Right lobe of liver (tissue), 6 donors: ENCODE data around the gene MOV10. TPM values are rescaled to one million over a fixed set of nuclear protein-coding genes. Genes with fewer than 3 reads are reported as not detected.
A peak's percentile ranks its signal among the peaks of the same experiment; 100 is the strongest.
"Not testable (repeated sequence)": the region's sequence is repeated elsewhere in the genome, so short reads cannot be mapped to it uniquely, and the experiment has no call there.

Experiments used
- ATAC-seq, 4 donors: fragments of 200-7000 bp; cut with Tn5 transposase; one replicate each; pipeline ENCODE4 v1.9.1; 2020; ENCODE audit warnings: mild to moderate bottlenecking in 4 of 4, moderate library complexity in 4 of 4
- DNase-seq, 3 donors: peaks; one replicate each; pipeline ENCODE4 v3.0.0-alpha.2; 2020
- H3K27ac ChIP-seq, 3 donors: fragments of 200-600 bp; one replicate each; pipeline ENCODE4 v1.8.0; 2022
- H3K27me3 ChIP-seq, 2 donors: fragments of 200-600 bp; one replicate each; pipeline ENCODE4 v1.8.0; 2022
- H3K36me3 ChIP-seq, 4 donors: fragments of 200-600 bp; sonication (generic) in 1 of 4; one replicate each; pipeline versions ENCODE4 v1.5.1 to v1.8.0; 2017 to 2022; ENCODE audit warnings: control low read depth in 1 of 4
- H3K4me1 ChIP-seq, 4 donors: fragments of 200-600 bp; sonication (generic) in 1 of 4; one replicate each; pipeline versions ENCODE4 v1.5.1 to v1.8.0; 2017 to 2022; ENCODE audit warnings: control low read depth in 1 of 4
- H3K4me3 ChIP-seq, 3 donors: fragments of 200-600 bp; one replicate each; pipeline ENCODE4 v1.8.0; 2022
- H3K9me3 ChIP-seq, 4 donors: fragments of 200-600 bp; sonication (generic) in 1 of 4; one replicate each; pipeline versions ENCODE4 v1.5.1 to v1.8.0; 2017 to 2022; ENCODE audit warnings: control low read depth in 1 of 4
- CTCF ChIP-seq, 4 donors: fragments of 200-600 bp in 3 of 4; fragments of 450-650 bp in 1 of 4; IDR thresholded peaks; one replicate each; pipeline versions ENCODE4 v1.5.1 to v1.8.0; 2016 to 2022; ENCODE audit warnings: antibody characterized with exemption in 4 of 4, mild to moderate bottlenecking in 2 of 4
- POLR2A ChIP-seq: fragments of 450-650 bp; IDR thresholded peaks from one replicate; pipeline ENCODE4 v1.6.1; 2017; ENCODE audit warnings: antibody characterized with exemption, mild to moderate bottlenecking
- WGBS: methylation state at CpG from one replicate; pipeline ENCODE4 v1.1.6; 2018; ENCODE audit warnings: low coverage, low lambda C conversion rate; ENCODE audit not compliant: insufficient coverage; ENCODE audit errors: missing lambda C conversion rate; 5-methylcytosine and 5-hydroxymethylcytosine counted together
- intact Hi-C, 2 donors: fragments of 100-400 bp; cut with DNase I; formaldehyde crosslinking; loops; one replicate each; pipeline versions ENCODE4 v1.11.2 to v1.14.1; 2022
- total RNA-seq, 6 experiments: library from RNA; depleted of rRNA in 2 of 6; stranded (reverse); fragments of >200 nt in 2 of 6; fragmentation: NEBNext Ultra II Directional in 3 of 6; extraction: Animal tissue kit (Norgen Biotek cat#: 25700) in 3 of 6; gene quantifications; one replicate each; pipeline versions ENCODE4 v1.1.0 to v1.2.4, GENCODE V29; 2016 to 2023
- donor health status: DM: no; HTN: yes; CAD: no.
- donor health status: DM: no; HTN: no; CAD: no.
- donor health status: DM: no; HTN: no; CAD: no.
- donor health status: DM: no; HTN: yes; CAD: no.
- donor health status: DM: no; HTN: yes; CAD: no.

MOV10 gene
- total RNA-seq, 6 experiments from 2014 or later: 32.3 to 55.8 (median 46.2) TPM

DNA sequence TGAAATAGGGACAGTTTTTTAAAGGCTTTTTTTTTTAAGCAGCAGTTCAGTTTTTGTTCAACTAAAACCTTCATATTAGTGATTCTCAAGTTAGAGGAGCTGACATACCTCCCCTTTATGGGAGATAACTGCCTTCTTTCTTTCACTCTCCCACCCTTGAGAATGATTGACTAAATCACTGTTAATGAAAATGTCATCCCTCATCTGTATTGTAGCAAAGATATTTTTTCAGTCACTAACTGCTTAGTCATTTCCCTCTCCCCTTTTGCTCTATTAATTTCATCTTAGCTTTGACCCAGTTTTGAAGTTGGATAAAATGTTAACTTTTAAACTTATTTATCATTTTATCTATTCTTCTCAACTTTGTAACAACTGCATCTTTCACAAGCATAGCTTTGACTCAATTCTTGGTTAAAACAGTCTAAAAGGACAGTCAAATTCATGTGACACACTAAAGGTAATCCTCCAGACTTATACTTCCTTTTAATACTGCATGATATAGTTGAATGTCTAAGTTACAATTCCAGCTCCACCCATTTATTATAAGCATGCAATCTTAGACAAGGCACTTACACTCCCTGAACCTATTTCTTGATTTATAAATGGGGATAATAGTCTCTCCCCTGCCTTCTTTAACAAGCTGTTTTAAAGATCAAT lies 37.7 kb upstream of the MOV10 start:
- H3K4me1 ChIP-seq: peaks cover 0 to 33% (median 12%) of the 10 kb centered on the region in 4 donors
- no peak overlapping the region for H3K4me3 ChIP-seq
- DNase-seq (no peak), ATAC-seq (peak in 1 of 4 donors; percentile 27)
- TF ChIP-seq POLR2A (no peak), CTCF (IDR thresholded peaks at IDR 0.05) (no peak)
- intact Hi-C loops: no loop called here
- no peaks in the 10 kb centered on the region for H3K9me3 ChIP-seq
- H3K27me3 ChIP-seq: no peaks in the 10 kb centered on the region
- peak overlapping the region in 1 of 3 donors; percentile 3 for H3K27ac ChIP-seq
- H3K36me3 ChIP-seq: no peaks in the 10 kb centered on the region

DNA sequence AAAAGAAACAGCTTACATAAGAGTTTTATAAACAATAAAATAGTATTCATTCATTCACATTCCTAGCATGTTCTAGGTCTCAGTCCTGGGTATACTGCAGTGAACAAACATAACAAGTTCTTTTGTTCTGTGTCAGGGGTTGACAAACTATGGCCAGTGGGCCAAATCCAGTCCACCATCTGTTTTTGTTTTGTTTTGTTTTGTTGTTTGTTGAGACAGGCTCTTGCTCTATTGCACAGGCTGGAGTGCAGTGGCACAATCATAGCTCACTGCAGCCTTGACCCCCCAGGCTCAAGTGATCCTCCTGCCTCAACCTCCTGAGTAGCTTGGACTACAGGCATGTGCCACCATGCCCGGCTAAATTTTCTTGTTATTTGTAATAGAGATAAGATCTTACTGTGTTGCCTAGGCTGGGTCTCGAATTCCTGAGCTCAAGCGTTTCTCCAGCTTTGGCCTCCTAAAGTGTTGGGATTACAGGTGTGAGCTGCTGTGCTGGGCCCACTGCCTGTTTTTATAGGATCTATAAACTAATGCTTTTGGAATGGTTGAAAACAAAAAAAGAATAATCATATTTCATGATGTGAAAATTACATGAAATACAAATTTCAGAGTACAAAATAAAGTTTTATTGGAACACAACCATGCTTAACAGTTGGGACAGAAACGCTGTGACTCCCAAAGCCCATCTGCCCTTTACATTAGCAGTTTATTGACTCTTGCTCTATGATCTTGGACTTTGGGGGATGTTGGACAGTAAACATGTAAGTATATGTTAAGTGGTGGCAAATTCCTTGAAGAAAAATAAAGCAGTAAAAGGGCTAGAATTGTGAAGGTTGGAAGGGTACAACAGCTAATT lies 37.0 kb upstream of the MOV10 start:
- TF ChIP-seq CTCF (IDR thresholded peaks at IDR 0.05) (no peak), POLR2A (no peak)
- Histone ChIP-seq H3K27ac (peak overlapping the region in 1 of 3 donors; percentile 3), H3K4me3 (no peak overlapping the region), H3K9me3 (no peaks in the 10 kb centered on the region), H3K36me3 (no peaks in the 10 kb centered on the region), H3K27me3 (no peaks in the 10 kb centered on the region), H3K4me1 (peaks cover 0 to 33% (median 12%) of the 10 kb centered on the region in 4 donors)
- no peak for DNase-seq
- peak in 2 of 4 donors; percentile 11 to 31 for ATAC-seq
- WGBS: 85% methylated on average over 4 of the region's 4 CpGs
- intact Hi-C loops: no loop called here

- no CpG with 5 or more reads among the region's 1 CpG for WGBS
- no peaks in the 10 kb centered on the region for H3K9me3 ChIP-seq
- no peak for ATAC-seq
- TF ChIP-seq POLR2A: no peak
- no peak for TF ChIP-seq CTCF (IDR thresholded peaks at IDR 0.05)
- H3K36me3 ChIP-seq: no peaks in the 10 kb centered on the region
- peaks cover 0 to 33% (median 12%) of the 10 kb centered on the region in 4 donors for H3K4me1 ChIP-seq
- no peaks in the 10 kb centered on the region for H3K27me3 ChIP-seq
- no peak for DNase-seq
- intact Hi-C loops: no loop called here
- no peak overlapping the region for H3K4me3 ChIP-seq
- H3K27ac ChIP-seq: no peak overlapping the region
These were observed 36.4 kb upstream of the MOV10 start for GRCh38 chr1:112638110-112638428.

DNA sequence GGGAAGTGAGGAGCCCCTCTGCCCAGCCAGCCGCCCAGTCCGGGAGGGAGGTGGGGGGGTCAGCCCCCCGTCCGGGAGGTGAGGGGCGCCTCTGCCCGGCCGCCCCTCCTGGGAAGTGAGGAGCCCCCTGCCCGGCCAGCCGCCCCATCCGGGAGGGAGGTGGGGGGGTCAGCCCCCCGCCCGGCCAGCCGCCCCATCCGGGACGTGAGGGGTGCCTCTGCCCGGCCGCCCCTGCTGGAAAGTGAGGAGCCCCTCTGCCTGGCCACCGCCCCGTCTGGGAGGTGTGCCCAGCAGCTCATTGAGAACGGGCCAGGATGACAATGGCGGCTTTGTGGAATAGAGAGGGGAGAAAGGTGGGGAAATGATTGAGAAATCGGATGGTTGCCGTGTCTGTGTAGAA lies 34.0 kb upstream of the MOV10 start:
- intact Hi-C loops, H3K4me3 ChIP-seq, H3K27me3 ChIP-seq, H3K27ac ChIP-seq, ATAC-seq, H3K9me3 ChIP-seq, H3K36me3 ChIP-seq, DNase-seq: not testable (repeated sequence)
- peaks cover 0 to 21% (median 8%) of the 10 kb centered on the region in 4 donors for H3K4me1 ChIP-seq
- WGBS: 75% methylated on average over 6 of the region's 23 CpGs

GRCh38 chr1:112643080-112643479 lies 31.4 kb upstream of the MOV10 start:
- WGBS: 78% methylated on average over 2 of the region's 2 CpGs
- Histone ChIP-seq H3K9me3 (no peaks in the 10 kb centered on the region), H3K27me3 (no peaks in the 10 kb centered on the region), H3K27ac (no peak overlapping the region), H3K4me1 (no peaks in the 10 kb centered on the region), H3K4me3 (no peak overlapping the region), H3K36me3 (peaks cover 0 to 3% (median 0%) of the 10 kb centered on the region in 4 donors)
- ATAC-seq: no peak
- DNase-seq: no peak
- intact Hi-C loops: no loop called here
- TF ChIP-seq POLR2A: no peak
- no peak for TF ChIP-seq CTCF (IDR thresholded peaks at IDR 0.05)
